Measurements from ENCODE around the gene ELP5.

ELP5 gene

GRCh38 chr17:7224110-7224509, 27.9 kb upstream of the ELP5 start:
- no peak for TF ChIP-seq CTCF (IDR thresholded peaks at IDR 0.05; ENCODE audit: borderline replicate concordance, insufficient read depth, low read depth, low read length)
- no peak overlapping the region for H3K4me3 ChIP-seq (ENCODE audit: low read depth, low read length)

- H3K4me3 ChIP-seq (ENCODE audit: low read depth, low read length) = no peak overlapping the region
- no peak for TF ChIP-seq CTCF (IDR thresholded peaks at IDR 0.05; ENCODE audit: borderline replicate concordance, insufficient read depth, low read depth, low read length)
Measured at GRCh38 chr17:7224661-7225111, 27.3 kb upstream of the ELP5 start.

- H3K4me3 ChIP-seq (ENCODE audit: low read depth, low read length) = no peak overlapping the region
- no peak for TF ChIP-seq CTCF (IDR thresholded peaks at IDR 0.05; ENCODE audit: borderline replicate concordance, insufficient read depth, low read depth, low read length)
Measured at GRCh38 chr17:7225711-7226331, 26.2 kb upstream of the ELP5 start.

GRCh38 chr17:7226721-7227710, 25.0 kb upstream of the ELP5 start:
- TF ChIP-seq CTCF (IDR thresholded peaks at IDR 0.05; ENCODE audit: borderline replicate concordance, insufficient read depth, low read depth, low read length) = no peak

GRCh38 chr17:7228920-7229319, 23.1 kb upstream of the ELP5 start:
- H3K4me3 ChIP-seq (ENCODE audit: low read depth, low read length) = no peak overlapping the region

More at GRCh38 chr17:7226721-7227710, 25.0 kb upstream of the ELP5 start:
- H3K4me3 ChIP-seq (ENCODE audit: low read depth, low read length) = no peak overlapping the region

GRCh38 chr17:7229504-7229903, 22.5 kb upstream of the ELP5 start:
- no peak for TF ChIP-seq CTCF (IDR thresholded peaks at IDR 0.05; ENCODE audit: borderline replicate concordance, insufficient read depth, low read depth, low read length)
- no peak overlapping the region for H3K4me3 ChIP-seq (ENCODE audit: low read depth, low read length)

More at GRCh38 chr17:7228920-7229319, 23.1 kb upstream of the ELP5 start:
- no peak for TF ChIP-seq CTCF (IDR thresholded peaks at IDR 0.05; ENCODE audit: borderline replicate concordance, insufficient read depth, low read depth, low read length)
